HCT116 (cell line): Measurements from ENCODE around the gene TEX19. TPM values are rescaled to one million over a fixed set of nuclear protein-coding genes. Genes with fewer than 3 reads are reported as not detected.

Experiments used
- ATAC-seq: fragments of 200-7000 bp; cut with Tn5 transposase; 2 replicates; pipeline ENCODE4 v1.9.1; 2020; ENCODE audit warnings: mild to moderate bottlenecking, moderate library complexity
- BruUV-seq: library from RNA; stranded (reverse); fragments of 400-500 nt; replicated peaks from 2 replicates; lab custom pipeline; 2021; lab: Mats Ljungman, UMichigan
- CTCF ChIA-PET: fragments of 300-600 bp; sonication (Branson Sonifier 250); formaldehyde crosslinking; loops from one replicate; lab custom pipeline; 2021; ENCODE audit warnings: antibody characterized with exemption; lab: Charles Lee
- POLR2A ChIA-PET: fragments of 300-600, 350-600 bp; sonication (Branson Sonifier 250); formaldehyde crosslinking; loops from one replicate; lab custom pipeline; 2021; ENCODE audit warnings: antibody characterized with exemption; lab: Charles Lee
- RAD21 ChIA-PET, 2 experiments: fragments of 300-600 bp; sonication (Branson Sonifier 250); formaldehyde crosslinking; loops; one replicate each; lab custom pipeline; 2023; ENCODE audit warnings: low total read pairs in 2 of 2; ENCODE audit not compliant: uncharacterized antibody in 2 of 2, unreplicated experiment in 2 of 2, low non-redundant PET in 1 of 2; lab: Charles Lee
- DNase-seq: peaks from one replicate; pipeline ENCODE4 v3.0.0-alpha.2; 2010; ENCODE audit warnings: low read depth, low spot score
- H2AFZ ChIP-seq: fragments of 200-600 bp; shearing (Covaris generic), sonication (generic); 2 replicates; pipeline ENCODE4 v1.6.1; 2017; ENCODE audit warnings: low read depth, mixed run types, mixed read lengths, antibody characterized with exemption, low read length; ENCODE audit not compliant: poor library complexity, severe bottlenecking
- H3K27ac ChIP-seq: 2 replicates; pipeline ENCODE4 v1.5.1; 2012; ENCODE audit warnings: low read depth, low read length
- H3K27me3 ChIP-seq: fragments of 200-600 bp; sonication (generic); 2 replicates; pipeline ENCODE4 v1.6.1; 2016; ENCODE audit warnings: mixed run types, low read length, mixed read lengths; ENCODE audit not compliant: insufficient read depth
- H3K36me3 ChIP-seq, 2 experiments: fragments of 200-500 bp in 1 of 2; fragments of 200-600 bp in 1 of 2; sonication (Bioruptor generic) in 1 of 2; sonication (generic) in 1 of 2; 2 replicates each; pipeline versions ENCODE4 v1.5.1 to v1.6.1; 2014 to 2016; ENCODE audit warnings: low read length in 2 of 2, inconsistent platforms in 1 of 2, mixed read lengths in 1 of 2, mixed run types in 1 of 2; ENCODE audit not compliant: insufficient read depth in 2 of 2, control insufficient read depth in 1 of 2
- H3K4me1 ChIP-seq, 2 experiments: fragments of 200-600 bp in 1 of 2; sonication (generic) in 1 of 2; 2 replicates each; pipeline versions ENCODE4 v1.5.1 to v1.6.1; 2012 to 2017; ENCODE audit warnings: low read length in 2 of 2, inconsistent platforms in 1 of 2, mild to moderate bottlenecking in 1 of 2, mixed read lengths in 1 of 2, mixed run types in 1 of 2, moderate library complexity in 1 of 2; ENCODE audit not compliant: insufficient read depth in 2 of 2, control insufficient read depth in 1 of 2
- H3K4me2 ChIP-seq: fragments of 200-600 bp; sonication (generic); 2 replicates; pipeline ENCODE4 v1.6.1; 2017; ENCODE audit warnings: mixed run types, low read length, mixed read lengths
- H3K4me3 ChIP-seq, 2 experiments: fragments of 200-600 bp in 1 of 2; sonication (generic) in 1 of 2; replicated peaks in 1 of 2; 2 replicates each; pipeline ENCODE4 v1.5.1; 2011 to 2016; ENCODE audit warnings: low read length in 2 of 2, control low read depth in 1 of 2, low read depth in 1 of 2, mild to moderate bottlenecking in 1 of 2, mixed read lengths in 1 of 2, mixed run types in 1 of 2
- H3K79me2 ChIP-seq: fragments of 200-600 bp; sonication (generic); 2 replicates; pipeline ENCODE4 v1.6.1; 2017; ENCODE audit warnings: mild to moderate bottlenecking, mixed run types, low read length, moderate library complexity, mixed read lengths; ENCODE audit not compliant: insufficient read depth
- H3K9ac ChIP-seq: fragments of 200-600 bp; sonication (generic); 2 replicates; pipeline ENCODE4 v1.6.1; 2016; ENCODE audit warnings: low read length, mixed read lengths
- H3K9me2 ChIP-seq: fragments of 200-600 bp; sonication (generic), shearing (Covaris generic); 2 replicates; pipeline ENCODE4 v1.6.1; 2017; ENCODE audit warnings: mixed run types, mild to moderate bottlenecking, moderate library complexity; ENCODE audit not compliant: insufficient read depth
- H3K9me3 ChIP-seq, 2 experiments: fragments of 200-500 bp in 1 of 2; fragments of 200-600 bp in 1 of 2; sonication (Bioruptor generic) in 1 of 2; sonication (generic) in 1 of 2; 2 replicates each; pipeline ENCODE4 v1.6.1; 2014 to 2017; ENCODE audit warnings: low read length in 2 of 2, mixed read lengths in 2 of 2, inconsistent platforms in 1 of 2, low read depth in 1 of 2, mild to moderate bottlenecking in 1 of 2, mixed run types in 1 of 2, moderate library complexity in 1 of 2; ENCODE audit not compliant: control insufficient read depth in 1 of 2, insufficient read depth in 1 of 2
- H4K20me1 ChIP-seq: fragments of 200-600 bp; sonication (generic), shearing (Covaris generic); 2 replicates; pipeline ENCODE4 v1.6.1; 2017; ENCODE audit warnings: mixed run types, mild to moderate bottlenecking, moderate library complexity; ENCODE audit not compliant: insufficient read depth
- CBX3 ChIP-seq: IDR thresholded peaks from 2 replicates; pipeline ENCODE4 v1.6.1; 2012; ENCODE audit warnings: low read depth
- CTCF ChIP-seq, 3 experiments: fragments of 200-600 bp in 1 of 3; sonication (generic) in 1 of 3; IDR thresholded peaks in 2 of 3; conservative IDR thresholded peaks in 1 of 3; 2 replicates each; pipeline ENCODE4 v1.5.1; 2012 to 2017; ENCODE audit warnings: low read depth in 2 of 3, low read length in 2 of 3, antibody characterized with exemption in 1 of 3, borderline replicate concordance in 1 of 3, control low read depth in 1 of 3, mild to moderate bottlenecking in 1 of 3, mixed read lengths in 1 of 3, mixed run types in 1 of 3, moderate library complexity in 1 of 3; ENCODE audit not compliant: insufficient read depth in 1 of 3
- EGR1 ChIP-seq: IDR thresholded peaks from 2 replicates; pipeline ENCODE4 v1.6.1; 2012; ENCODE audit warnings: low read depth
- EZH2phosphoT487 ChIP-seq: fragments of 200-600 bp; IDR thresholded peaks from 2 replicates; pipeline ENCODE4 v1.6.1; 2018; ENCODE audit warnings: antibody characterized with exemption, borderline replicate concordance
- MAX ChIP-seq: IDR thresholded peaks from 2 replicates; pipeline ENCODE4 v1.6.1; 2012
- RAD21 ChIP-seq: IDR thresholded peaks from 2 replicates; pipeline ENCODE4 v1.6.1; 2012; ENCODE audit warnings: low read depth, mild to moderate bottlenecking
- SIN3A ChIP-seq: IDR thresholded peaks from 2 replicates; pipeline ENCODE4 v1.6.1; 2012; ENCODE audit warnings: low read depth
- TCF7L2 ChIP-seq: IDR thresholded peaks from 2 replicates; pipeline ENCODE4 v1.7.0; 2011; ENCODE audit warnings: borderline replicate concordance, inconsistent platforms; ENCODE audit not compliant: insufficient read depth, insufficient read length; ENCODE audit errors: extremely low read depth
- intact Hi-C: fragments of 100-400 bp; cut with micrococcal nuclease; formaldehyde crosslinking; loops from 2 replicates; pipeline ENCODE4 v1.10.0; 2022
- total RNA-seq: library from RNA; stranded (reverse); gene quantifications from one replicate; pipeline ENCODE4 v1.2.1, GENCODE V29; 2021; ENCODE audit not compliant: unreplicated experiment

Gene TEX19
- total RNA-seq, 1 experiment from 2014 or later: 2.1 TPM

DNA sequence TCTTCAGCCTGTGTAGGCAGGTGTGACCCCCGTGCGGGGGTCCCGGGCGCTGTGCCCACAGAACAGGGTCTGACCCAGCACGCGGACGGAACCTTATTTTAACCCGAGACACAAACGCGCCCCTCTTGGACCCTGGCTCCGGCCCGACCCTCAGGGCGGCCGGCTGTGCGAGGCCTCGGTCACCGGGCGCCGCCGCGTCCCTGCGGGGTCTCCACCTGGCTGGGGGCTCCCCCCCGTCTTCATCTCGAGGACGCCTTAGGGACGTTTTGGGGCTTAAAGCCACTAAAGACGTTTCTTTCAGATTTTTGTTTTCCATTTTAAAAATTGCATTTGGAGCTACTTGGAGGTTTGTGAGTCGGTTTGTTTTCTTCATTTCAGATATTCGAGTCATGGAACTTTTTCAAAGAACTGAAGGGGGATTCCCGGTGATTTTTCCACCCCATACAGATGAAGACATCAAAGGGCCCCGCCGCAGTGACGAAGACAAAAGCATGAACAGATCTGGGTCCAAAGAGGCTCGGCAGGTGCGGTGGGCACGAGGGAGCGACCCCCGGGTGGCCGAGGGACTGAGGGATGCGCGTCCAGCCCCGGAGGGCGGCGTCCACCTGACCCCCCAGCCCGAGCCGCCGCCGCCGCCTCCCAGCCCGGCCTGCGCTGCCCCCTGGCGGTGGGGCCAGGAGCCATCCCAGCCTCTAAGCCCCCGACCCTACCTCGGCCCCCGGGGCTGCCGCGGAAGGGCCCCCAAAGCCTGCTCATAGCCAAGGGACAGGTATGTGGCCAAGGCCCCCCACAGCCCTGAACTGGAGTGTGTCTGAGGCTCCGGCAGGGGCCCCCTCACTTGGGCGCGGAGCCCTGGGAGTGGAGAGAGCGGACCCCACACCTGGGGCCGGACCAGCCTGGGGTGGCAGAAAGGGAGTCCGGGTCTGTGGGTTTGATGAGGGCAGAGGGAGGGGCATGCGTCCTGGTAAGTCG, 37.8 kb upstream of the TEX19 start:
- H2AFZ ChIP-seq: no peak overlapping the region
- TF ChIP-seq RAD21: peak; percentile 94
- no peak for TF ChIP-seq EZH2phosphoT487
- TF ChIP-seq CTCF (IDR thresholded peaks at IDR 0.05 in 2 of 3, conservative IDR thresholded peaks at IDR 0.05 in 1 of 3; ENCODE audit: borderline replicate concordance in 1 of 3, insufficient read depth in 1 of 3, low read depth in 2 of 3, low read length in 2 of 3): peak in 2 of 3 experiments; percentile 94 to 97
- no peak for TF ChIP-seq SIN3A
- no peak for TF ChIP-seq EGR1
- TF ChIP-seq TCF7L2: peak; percentile 80
- no peak for TF ChIP-seq MAX
- TF ChIP-seq CBX3: no peak
- TF ChIP-seq, all 23 proteins: peak for 3
- no peaks in the 10 kb centered on the region for H3K79me2 ChIP-seq
- H3K36me3 ChIP-seq: no peaks in the 10 kb centered on the region
- no peaks in the 10 kb centered on the region for H4K20me1 ChIP-seq
- H3K27ac ChIP-seq: no peak overlapping the region
- BruUV-seq: no TSS peak
- no peak overlapping the region for H3K4me3 ChIP-seq
- ChIA-PET CTCF (interaction anchor here (1.0 kb wide), 1 partner anchor 12 kb away, joined by 3 read pairs; the partner anchor contains the start of gene SECTM1), RAD21 (no interaction called here), POLR2A (no interaction called here)
- H3K9ac ChIP-seq: no peak overlapping the region
- intact Hi-C loops: loop anchor here (1.0 kb wide), 1 partner anchor 77 kb away; no protein-coding TSS in a partner anchor
- peaks cover 0 to 21% of the 10 kb centered on the region in 2 experiments; a peak in 1 of 4 replicates for H3K9me3 ChIP-seq
- H3K9me2 ChIP-seq: no peaks in the 10 kb centered on the region
- DNase-seq: no peak
- ATAC-seq: peak; percentile 80
- peaks cover 0 to 15% of the 10 kb centered on the region in 2 experiments; a peak in 2 of 4 replicates for H3K4me1 ChIP-seq
- H3K27me3 ChIP-seq: no peaks in the 10 kb centered on the region
- H3K4me2 ChIP-seq: no peak overlapping the region
